Fibroblast of lung (primary cell): ENCODE measurements around the gene FAM20B.

Source experiments
- CTCF ChIP-seq, 2 donors: IDR thresholded peaks in 1 of 2; conservative IDR thresholded peaks in 1 of 2; 1 replicate in 1 of 2; 2 replicates in 1 of 2; pipeline ENCODE4 v1.5.1; 2011 to 2012; ENCODE audit warnings: low read length in 2 of 2, control low read depth in 1 of 2, inconsistent platforms in 1 of 2, low read depth in 1 of 2, mild to moderate bottlenecking in 1 of 2
- EZH2 ChIP-seq: IDR thresholded peaks from 2 replicates; pipeline ENCODE4 v1.5.1; 2012; ENCODE audit warnings: low read length, control low read depth, mild to moderate bottlenecking; ENCODE audit errors: missing control alignments

- no peak for TF ChIP-seq CTCF (conservative IDR thresholded peaks at IDR 0.05 in 1 of 2, IDR thresholded peaks at IDR 0.05 in 1 of 2; ENCODE audit: low read depth in 1 of 2, low read length in 2 of 2)
- TF ChIP-seq EZH2 = no peak
These were observed 1.6 kb upstream of the FAM20B start for GRCh38 chr1:179023946-179024650.
